Activated CD8-positive, alpha-beta memory T cell treated with anti-CD3 and anti-CD28 coated beads, Interleukin-2, amount 50 U/mL, for 24 hours (primary cell): ENCODE data around the gene ITPA.

Experiments used
- DNase-seq: peaks from one replicate; pipeline ENCODE4 v3.0.0-alpha.2; 2020; ENCODE audit errors: extremely low read depth

ITPA gene

GRCh38 chr20:3227936-3228749 is 18.8 kb downstream of the ITPA start:
- DNase-seq, result no peak

GRCh38 chr20:3228750-3229032 is 19.4 kb downstream of the ITPA start:
- DNase-seq, result no peak

DNA sequence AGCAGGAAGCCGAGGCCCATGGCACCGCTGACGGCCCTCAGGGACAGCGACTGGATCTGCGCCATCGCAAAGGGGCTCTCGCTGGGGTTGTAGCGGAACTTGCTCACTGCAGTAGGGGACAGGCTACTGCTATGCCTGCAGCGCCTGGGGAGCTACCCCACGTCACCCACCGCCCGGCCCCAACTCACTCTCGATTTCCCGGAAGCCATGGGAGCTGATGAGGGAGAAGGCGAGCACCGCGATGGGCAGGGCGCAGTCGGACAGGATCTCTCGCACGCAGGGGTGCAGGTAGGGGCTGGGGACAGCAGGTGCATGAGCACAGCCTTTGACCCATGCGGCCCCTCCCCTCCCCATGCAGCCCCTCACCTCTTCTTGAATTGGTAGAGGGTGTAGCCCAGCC is 19.9 kb downstream of the ITPA start:
- no peak for DNase-seq

DNA sequence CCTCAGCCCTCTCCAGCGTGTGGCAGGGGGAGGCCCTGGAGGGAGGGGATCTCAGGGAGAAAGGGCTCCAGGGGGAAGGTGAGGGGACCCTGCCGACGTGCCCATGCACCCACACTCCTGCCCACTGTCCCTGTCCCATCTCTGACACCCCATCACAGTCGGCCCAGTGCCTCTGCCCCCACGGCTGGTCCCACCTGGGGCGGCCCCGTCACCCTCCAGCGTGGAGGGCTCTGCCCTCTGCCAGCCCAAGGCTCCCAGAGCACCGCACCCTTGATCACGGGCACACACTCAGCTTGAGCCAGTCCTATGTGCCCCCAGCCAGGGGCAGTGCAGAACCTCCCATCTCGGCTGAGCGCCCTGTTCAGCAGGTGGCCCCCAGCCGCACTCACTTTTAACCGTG is 20.5 kb downstream of the ITPA start:
- DNase-seq, result no peak

DNA sequence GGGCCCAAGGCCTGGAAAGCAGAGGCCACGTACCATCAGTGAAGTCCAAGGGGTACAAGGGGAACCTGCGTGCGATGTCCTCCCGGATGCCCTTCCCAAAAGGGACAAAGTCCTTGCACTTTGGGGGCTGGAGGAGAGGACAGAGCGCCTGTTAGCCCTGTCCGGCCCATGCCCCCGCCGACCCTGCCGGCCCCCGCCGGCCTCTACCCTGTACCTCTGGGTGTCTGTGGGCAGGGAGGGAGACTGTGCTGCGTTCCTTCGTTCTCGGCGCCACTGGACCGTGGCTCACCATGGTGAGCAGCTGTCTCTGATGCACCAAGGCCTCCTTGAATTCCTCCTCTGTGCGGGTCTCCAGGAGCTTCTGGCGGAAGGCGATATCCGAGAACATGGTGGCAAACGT is 21.8 kb downstream of the ITPA start:
- DNase-seq, result no peak

- DNase-seq, result no peak
These were observed 22.7 kb downstream of the ITPA start for GRCh38 chr20:3231889-3232588.

- no peak for DNase-seq
These were observed 24.1 kb downstream of the ITPA start for GRCh38 chr20:3233131-3233990.

DNA sequence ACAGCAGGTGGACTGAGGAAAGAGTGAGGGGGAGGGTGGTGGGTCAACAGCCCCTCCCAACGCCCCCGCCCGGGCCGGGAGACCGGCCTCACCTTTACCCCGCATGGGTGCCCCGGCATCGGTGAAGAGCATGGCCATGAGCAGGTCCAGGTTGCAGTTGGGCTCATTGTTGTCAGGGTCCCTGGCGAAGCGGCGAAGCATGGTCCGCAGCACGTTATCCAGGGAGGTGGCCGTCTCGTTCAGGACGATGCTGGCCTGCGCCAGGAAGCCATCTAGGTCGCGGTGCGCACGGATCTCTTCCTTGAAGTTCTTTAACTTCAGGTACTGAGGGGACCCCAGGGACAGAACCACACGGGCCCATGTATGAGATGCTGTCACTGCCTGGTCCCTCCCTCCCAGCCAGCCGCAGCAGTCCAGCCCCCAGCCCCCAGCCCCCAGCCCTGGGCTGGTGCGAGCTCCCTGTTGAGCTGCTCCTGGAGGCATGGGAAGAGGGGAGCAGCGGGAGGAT is 24.7 kb downstream of the ITPA start:
- no peak for DNase-seq

- DNase-seq, result no peak
These were observed 26.5 kb downstream of the ITPA start for GRCh38 chr20:3235666-3236324.

GRCh38 chr20:3237011-3237957 is 28.0 kb downstream of the ITPA start:
- no peak for DNase-seq

GRCh38 chr20:3237958-3238615 is 28.8 kb downstream of the ITPA start:
- DNase-seq, result no peak

DNA sequence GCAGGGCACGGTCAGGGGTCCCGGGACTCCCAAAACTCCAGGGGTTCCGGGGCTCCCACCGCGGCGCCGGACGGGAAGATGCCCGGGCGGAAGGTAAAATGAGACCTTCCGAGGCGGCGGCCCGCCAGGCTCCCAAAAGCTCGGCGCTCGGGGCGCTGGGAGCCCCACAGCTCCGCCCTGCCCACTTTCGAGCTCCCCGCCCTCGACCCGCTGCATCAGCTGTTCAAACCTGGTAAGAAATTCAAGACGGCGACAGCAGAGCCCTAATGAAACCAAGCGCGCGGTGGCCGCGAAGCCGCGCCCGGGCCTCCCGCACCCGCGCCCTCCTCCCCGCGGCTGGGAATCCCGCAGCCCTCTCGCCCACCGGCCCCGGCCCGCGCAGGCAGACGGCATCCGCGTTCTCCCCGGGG is 29.3 kb downstream of the ITPA start:
- no peak for DNase-seq

DNA sequence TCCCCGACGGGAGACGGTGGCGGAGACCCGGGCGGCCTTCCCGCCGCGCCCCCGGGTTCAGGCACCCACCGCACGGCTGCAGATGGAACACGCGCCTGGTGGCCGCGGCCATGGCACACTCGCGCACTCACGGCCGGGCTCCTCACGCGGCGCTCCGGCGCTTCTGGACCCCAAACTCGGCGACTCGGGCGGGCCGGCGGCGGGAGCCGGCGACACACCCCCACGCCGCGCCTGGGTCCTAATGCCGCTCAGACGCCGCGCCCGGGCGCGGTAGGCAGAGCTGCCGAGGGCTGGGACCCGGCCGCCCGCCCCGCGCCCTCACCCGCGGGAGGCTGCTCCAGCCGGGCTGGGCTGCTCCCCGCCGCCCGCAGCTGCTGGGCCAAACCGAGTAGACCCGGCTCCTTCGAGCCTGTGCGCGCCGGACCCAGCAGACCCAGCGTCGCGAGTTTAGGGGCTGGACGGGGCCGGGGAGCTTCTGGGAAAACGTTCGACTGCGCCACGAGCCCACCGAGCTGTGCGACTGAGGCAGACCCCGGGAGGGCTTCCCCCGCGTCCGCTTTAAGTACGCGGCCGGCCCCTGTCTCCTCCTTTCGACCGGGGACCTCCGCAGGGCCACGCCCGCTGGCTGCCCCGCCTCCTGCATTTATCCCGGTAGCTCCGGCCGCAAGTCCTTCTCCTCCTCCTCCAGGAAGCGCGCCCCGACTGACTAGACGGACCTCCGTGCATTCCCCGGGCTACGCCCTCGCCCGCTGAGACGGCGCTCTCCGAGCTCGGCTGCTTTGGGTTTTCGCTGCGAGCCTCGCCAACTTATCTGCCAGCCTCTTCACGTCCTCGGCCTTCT is 29.9 kb downstream of the ITPA start, which contains the start of gene SLC4A11:
SLC4A11 (minus strand) TSS at position 165 of the 841 bp plus-strand sequence; CDS start at position 112, 53 bp downstream.
- DNase-seq, result no peak

GRCh38 chr20:3239867-3240775 is 30.8 kb downstream of the ITPA start:
- no peak for DNase-seq

- DNase-seq, result no peak
These were observed 31.6 kb downstream of the ITPA start for GRCh38 chr20:3240776-3241363.

- DNase-seq, result no peak
These were observed 32.9 kb downstream of the ITPA start for GRCh38 chr20:3242172-3242692.

DNA sequence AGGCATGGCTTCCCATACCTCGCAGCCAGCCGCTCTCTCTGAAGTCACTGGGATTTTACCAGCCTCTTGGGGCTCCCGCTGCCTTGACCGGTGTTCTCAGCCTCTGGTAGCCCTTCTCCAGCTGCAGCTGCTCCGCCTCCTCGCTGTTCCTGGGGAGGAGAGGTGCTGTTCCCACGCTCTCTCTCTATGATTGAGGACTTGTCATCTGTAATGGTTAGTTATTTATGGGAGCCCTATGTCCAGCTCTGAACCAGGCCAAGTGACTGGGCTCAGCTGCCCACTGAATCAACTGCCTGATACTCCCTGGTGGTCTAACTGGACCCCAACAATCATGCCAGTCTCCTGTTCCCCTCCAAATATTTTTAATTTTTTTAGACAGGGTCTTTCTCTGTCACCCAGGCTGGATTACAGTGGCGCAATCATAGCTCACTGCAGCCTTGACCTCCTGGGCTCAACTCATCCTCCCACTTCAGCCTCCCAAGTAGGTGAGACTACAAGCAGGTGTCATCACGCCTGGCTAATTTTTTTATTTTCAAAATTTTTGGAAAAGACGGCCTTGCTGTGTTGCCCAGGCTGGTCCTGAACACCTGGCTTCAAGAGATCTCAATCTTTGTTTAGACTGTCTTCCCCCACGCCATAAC is 34.5 kb downstream of the ITPA start:
- no peak for DNase-seq
